NCI-H345 (cell line): ENCODE measurements around the gene HDAC6.

ENCODE experiments used
- DNase-seq: peaks from one replicate; lab custom pipeline; 2025; lab: John Stamatoyannopoulos, UW

The HDAC6 gene

GRCh38 chrX:48801280-48802088 lies at the start of gene HDAC6:
Gene HDAC6, plus strand, starts transcription at chrX:48802067. Its CDS starts 626 bp downstream, at chrX:48802693.
- peak; percentile 99 for DNase-seq

- DNase-seq, result no peak
These were observed 49.4 kb upstream of the HDAC6 start for GRCh38 chrX:48752498-48752897.

- no peak for DNase-seq
These were observed 48.1 kb upstream of the HDAC6 start for GRCh38 chrX:48753708-48754228.

GRCh38 chrX:48754238-48754637 lies 47.6 kb upstream of the HDAC6 start:
- DNase-seq, result no peak

GRCh38 chrX:48761674-48762471 lies 40.0 kb upstream of the HDAC6 start, which contains the start of gene GLOD5:
Gene GLOD5, plus strand, starts transcription at chrX:48761747. Its CDS starts 44 bp downstream, at chrX:48761791.
- peak; percentile 74 for DNase-seq

GRCh38 chrX:48769230-48769629 lies 32.6 kb upstream of the HDAC6 start:
- no peak for DNase-seq

- DNase-seq, result no peak
These were observed 31.6 kb upstream of the HDAC6 start for GRCh38 chrX:48770296-48770695.

GRCh38 chrX:48772602-48773001 lies 29.3 kb upstream of the HDAC6 start:
- DNase-seq, result no peak

GRCh38 chrX:48776818-48777439 lies 24.9 kb upstream of the HDAC6 start:
- DNase-seq, result no peak

- DNase-seq, result no peak
These were observed 22.5 kb upstream of the HDAC6 start for GRCh38 chrX:48779399-48779798.

- DNase-seq, result no peak
These were observed 20.2 kb upstream of the HDAC6 start for GRCh38 chrX:48781705-48782104.

GRCh38 chrX:48782216-48782615 lies 19.7 kb upstream of the HDAC6 start:
- DNase-seq, result no peak

- no peak for DNase-seq
These were observed 19.1 kb upstream of the HDAC6 start for GRCh38 chrX:48782795-48783194.

GRCh38 chrX:48784726-48785125 lies 17.1 kb upstream of the HDAC6 start:
- no peak for DNase-seq

GRCh38 chrX:48785186-48785539 lies 16.7 kb upstream of the HDAC6 start:
- DNase-seq, result no peak

- no peak for DNase-seq
These were observed 16.2 kb upstream of the HDAC6 start for GRCh38 chrX:48785540-48786214.

- no peak for DNase-seq
These were observed 15.5 kb upstream of the HDAC6 start, which contains the start of gene GATA1 for GRCh38 chrX:48786341-48786800. Gene GATA1, plus strand, starts transcription at chrX:48786590. Its CDS starts 4,520 bp downstream, at chrX:48791110.

GRCh38 chrX:48786825-48787504 lies 14.9 kb upstream of the HDAC6 start:
- no peak for DNase-seq

- DNase-seq, result no peak
These were observed 14.1 kb upstream of the HDAC6 start for GRCh38 chrX:48787505-48788443.
